Fibroblast of pulmonary artery (primary cell): Measurements from ENCODE around the gene PTPN2.
"Not testable (repeated sequence)": the region's sequence is repeated elsewhere in the genome, so short reads cannot be mapped to it uniquely, and the experiment has no call there.

Experiments
- DNase-seq: peaks from one replicate; pipeline ENCODE4 v3.0.0-alpha.2; 2010; ENCODE audit warnings: low read depth
- H3K4me3 ChIP-seq: replicated peaks from 2 replicates; pipeline ENCODE4 v1.5.1; 2011; ENCODE audit warnings: low read depth, mild to moderate bottlenecking, control low read depth, low read length, moderate library complexity
- TF ChIP-seq, protein P1 (sequence below): IDR thresholded peaks from 2 replicates; pipeline ENCODE4 v1.5.1; 2011; ENCODE audit warnings: mild to moderate bottlenecking, control low read depth, low read length, inconsistent platforms; ENCODE audit errors: missing control alignments

The PTPN2 gene

DNA sequence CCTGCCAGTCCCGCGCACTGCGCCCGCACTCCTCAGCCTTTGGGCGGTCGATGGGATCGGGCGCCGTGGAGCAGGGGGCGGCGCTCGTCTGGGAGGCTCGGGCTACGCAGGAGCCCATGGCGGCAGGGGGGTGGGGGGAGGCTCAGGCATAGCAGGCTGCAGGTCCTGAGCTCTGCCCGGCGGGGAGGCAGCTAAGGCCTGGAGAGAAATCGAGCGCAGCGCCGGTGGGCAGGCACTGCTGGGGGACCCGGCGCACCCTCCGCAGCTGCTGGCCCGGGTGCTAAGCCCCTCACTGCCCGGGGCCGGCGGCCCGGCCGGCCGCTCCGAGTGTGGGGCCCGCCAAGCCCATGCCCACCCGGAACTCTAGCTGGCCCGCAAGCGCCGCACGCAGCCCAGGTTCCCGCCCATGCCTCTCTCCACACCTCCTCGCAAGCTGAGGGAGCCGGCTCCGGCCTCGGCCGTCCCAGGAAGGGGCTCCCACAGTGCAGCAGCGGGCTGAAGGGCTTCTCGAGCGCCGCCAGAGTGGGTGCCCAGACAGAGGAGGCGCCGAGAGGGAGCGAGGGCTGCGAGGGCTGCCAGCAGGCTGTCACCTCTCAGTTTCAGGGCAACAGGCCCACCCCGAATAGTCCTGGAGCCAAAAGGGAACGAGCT lies 107.1 kb downstream of the PTPN2 start:
- no peak for DNase-seq
- H3K4me3 ChIP-seq, result peak overlapping the region; percentile 12

GRCh38 chr18:12776415-12776814 lies 107.6 kb downstream of the PTPN2 start:
- H3K4me3 ChIP-seq, DNase-seq: not testable (repeated sequence)

More for the DNA sequence above, 107.1 kb downstream of the PTPN2 start:
- TF ChIP-seq, protein P1, sequence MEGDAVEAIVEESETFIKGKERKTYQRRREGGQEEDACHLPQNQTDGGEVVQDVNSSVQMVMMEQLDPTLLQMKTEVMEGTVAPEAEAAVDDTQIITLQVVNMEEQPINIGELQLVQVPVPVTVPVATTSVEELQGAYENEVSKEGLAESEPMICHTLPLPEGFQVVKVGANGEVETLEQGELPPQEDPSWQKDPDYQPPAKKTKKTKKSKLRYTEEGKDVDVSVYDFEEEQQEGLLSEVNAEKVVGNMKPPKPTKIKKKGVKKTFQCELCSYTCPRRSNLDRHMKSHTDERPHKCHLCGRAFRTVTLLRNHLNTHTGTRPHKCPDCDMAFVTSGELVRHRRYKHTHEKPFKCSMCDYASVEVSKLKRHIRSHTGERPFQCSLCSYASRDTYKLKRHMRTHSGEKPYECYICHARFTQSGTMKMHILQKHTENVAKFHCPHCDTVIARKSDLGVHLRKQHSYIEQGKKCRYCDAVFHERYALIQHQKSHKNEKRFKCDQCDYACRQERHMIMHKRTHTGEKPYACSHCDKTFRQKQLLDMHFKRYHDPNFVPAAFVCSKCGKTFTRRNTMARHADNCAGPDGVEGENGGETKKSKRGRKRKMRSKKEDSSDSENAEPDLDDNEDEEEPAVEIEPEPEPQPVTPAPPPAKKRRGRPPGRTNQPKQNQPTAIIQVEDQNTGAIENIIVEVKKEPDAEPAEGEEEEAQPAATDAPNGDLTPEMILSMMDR, result no peak

- no peak for DNase-seq
- TF ChIP-seq, protein P1, result no peak
- no peak overlapping the region for H3K4me3 ChIP-seq
Observed at GRCh38 chr18:12774982-12775381, 109.1 kb downstream of the PTPN2 start.

DNA sequence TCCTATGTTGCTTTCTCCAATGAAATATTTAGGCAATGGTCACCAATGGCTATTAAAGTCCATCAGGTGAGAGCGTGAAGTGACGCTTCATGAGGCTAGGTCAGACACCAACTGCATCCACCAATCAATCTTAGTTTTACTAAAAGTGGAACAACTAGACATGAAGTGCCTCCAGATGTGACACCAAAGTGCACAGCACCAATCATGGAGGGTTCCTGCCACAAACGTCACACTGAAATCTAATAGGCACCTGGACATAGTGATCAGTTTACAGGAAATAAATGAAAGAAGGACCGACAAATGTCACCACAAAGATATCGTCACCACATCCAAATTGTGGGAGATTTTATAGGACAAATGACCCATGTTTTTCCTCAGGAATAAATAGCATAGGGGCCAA lies 110.7 kb downstream of the PTPN2 start:
- DNase-seq, result no peak
- TF ChIP-seq, protein P1, result no peak
- H3K4me3 ChIP-seq, result no peak overlapping the region

GRCh38 chr18:12772111-12772510 lies 111.9 kb downstream of the PTPN2 start:
- DNase-seq, result no peak
- H3K4me3 ChIP-seq, result no peak overlapping the region
- TF ChIP-seq, protein P1, result no peak

DNA sequence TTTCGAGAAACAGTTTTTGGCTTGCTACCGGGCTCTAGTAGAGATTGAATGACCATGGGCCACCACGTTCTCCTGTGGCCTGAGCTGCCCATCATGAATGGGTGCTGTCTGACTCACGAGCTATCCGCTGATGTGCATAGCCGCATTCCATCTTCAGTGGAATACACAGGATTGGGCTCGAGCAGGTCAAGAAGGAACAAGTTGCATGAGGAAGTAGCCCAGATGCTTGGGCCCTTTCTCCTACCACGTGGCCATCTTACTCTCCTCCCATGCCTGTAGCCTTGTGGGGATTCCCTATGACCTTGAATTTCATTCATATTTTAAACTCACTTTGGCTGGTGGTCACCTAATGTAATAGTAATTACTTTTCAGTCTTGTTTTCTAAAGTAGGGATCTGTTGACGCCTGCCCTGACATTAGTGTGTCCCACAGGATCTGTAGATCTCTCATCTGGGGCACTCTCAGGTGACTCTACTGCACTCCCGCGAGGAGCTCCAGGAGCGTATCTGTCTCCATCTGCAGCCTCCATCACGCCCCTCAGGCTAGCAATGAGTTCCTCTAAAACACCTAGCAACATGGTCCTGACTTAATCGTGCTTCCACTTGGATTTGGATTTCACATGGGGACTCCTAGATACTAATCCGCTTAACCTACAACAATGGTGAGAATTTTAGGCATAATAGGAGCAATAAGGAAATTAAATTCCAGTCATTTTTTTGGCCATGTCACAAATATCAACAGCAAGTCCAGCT lies 113.4 kb downstream of the PTPN2 start:
- no peak overlapping the region for H3K4me3 ChIP-seq
- no peak for DNase-seq
- TF ChIP-seq, protein P1, result no peak

- TF ChIP-seq, protein P1, result no peak
- DNase-seq, result peak; percentile 2
- H3K4me3 ChIP-seq, result no peak overlapping the region
Observed at GRCh38 chr18:12769644-12770440, 114.2 kb downstream of the PTPN2 start.
